ENCODE results near the gene BTBD2.

Gene BTBD2

DNA sequence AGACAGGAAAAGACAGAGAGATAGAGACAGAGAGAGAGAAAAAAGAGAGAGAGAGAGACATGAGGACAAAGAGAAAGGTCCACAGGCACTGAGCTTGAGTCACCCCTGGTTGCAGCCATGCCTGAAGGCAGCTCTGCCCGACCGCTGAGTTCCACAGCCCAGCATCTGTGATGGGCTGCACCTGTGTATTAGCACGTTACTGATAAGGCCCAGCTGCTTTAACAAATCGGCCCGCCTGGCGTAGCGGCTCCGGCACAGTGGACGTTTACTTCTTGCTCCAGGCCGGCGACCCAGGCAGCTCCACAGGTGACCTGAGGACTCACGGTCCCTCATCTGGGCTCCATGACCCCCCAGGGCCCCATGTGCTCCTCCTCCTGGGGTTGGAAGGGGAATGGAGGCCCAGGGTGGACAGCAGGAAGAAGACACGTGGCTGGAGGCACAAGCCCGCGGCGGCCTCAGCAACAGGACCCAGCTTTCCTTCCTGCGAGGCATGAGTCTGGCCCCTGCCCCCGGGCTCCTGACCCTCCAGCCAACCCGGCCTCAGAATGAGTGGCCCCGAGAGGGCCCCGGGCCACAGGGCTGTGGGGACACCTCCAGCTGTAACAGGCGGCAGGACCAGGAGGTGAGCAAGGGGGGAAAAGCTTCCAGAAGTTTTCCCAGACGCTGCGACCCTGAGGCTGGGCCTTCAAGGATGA is 78.5 kb downstream of the BTBD2 start:
- DNase-seq: no peak

DNA sequence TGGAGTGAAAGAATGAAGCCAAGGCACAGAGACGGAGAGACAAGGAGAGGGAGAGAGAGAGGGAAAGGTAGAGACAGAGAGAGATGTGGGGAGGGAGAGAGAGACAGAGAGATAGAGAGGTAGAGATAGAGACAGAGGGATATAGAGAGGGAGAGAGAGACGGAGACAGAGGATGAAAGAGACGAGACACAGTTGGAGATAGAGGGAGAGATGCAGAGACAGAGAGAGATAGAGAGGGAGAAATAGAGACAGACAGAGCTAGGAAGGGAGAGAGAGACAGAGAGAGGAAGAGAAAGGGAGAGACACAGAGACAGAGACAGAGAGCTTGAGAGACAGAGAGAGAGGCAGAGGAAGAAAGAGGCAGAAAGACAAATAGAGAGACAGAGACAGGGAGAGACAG is 79.1 kb downstream of the BTBD2 start:
- DNase-seq: no peak

- peak; percentile 54 for DNase-seq
Measured at GRCh38 chr19:1935484-1936208, 79.9 kb downstream of the BTBD2 start.

All from right forelimb (tissue), 1 donor.